OCI-LY3 (cell line): ENCODE measurements around the gene DFFA.

Experiments
- CTCF ChIP-seq: fragments of 200-600, 300-600 bp; sonication (generic); IDR thresholded peaks from 2 replicates; pipeline ENCODE4 v1.5.1; 2014; ENCODE audit warnings: antibody characterized with exemption, low read length, low read depth
- EZH2phosphoT487 ChIP-seq: fragments of 200-600 bp; shearing (Covaris generic); IDR thresholded peaks from 2 replicates; pipeline ENCODE4 v1.6.1; 2018; ENCODE audit warnings: antibody characterized with exemption, mixed run types, low read depth

- TF ChIP-seq CTCF, result no peak
- no peak for TF ChIP-seq EZH2phosphoT487
Measured at GRCh38 chr1:10446790-10447422, 25.4 kb downstream of the DFFA start.
